Glutamatergic neuron (in vitro differentiated cells): ENCODE results near the gene TXN. TPM values are rescaled to one million over a fixed set of nuclear protein-coding genes. Genes with fewer than 3 reads are reported as not detected.

Experiments used
- DNase-seq: peaks from one replicate; pipeline ENCODE4 v3.0.0; 2022
- H3K27ac Mint-ChIP-seq: one replicate; pipeline ENCODE4 v1.8.0; 2020; ENCODE audit warnings: mild to moderate bottlenecking, mixed read lengths, inconsistent platforms; ENCODE audit not compliant: unreplicated experiment
- H3K27me3 Mint-ChIP-seq: one replicate; pipeline ENCODE4 v1.8.0; 2020; ENCODE audit warnings: mild to moderate bottlenecking, moderate library complexity, mixed read lengths, inconsistent platforms; ENCODE audit not compliant: unreplicated experiment
- H3K36me3 Mint-ChIP-seq: one replicate; pipeline ENCODE4 v1.8.0; 2020; ENCODE audit warnings: mild to moderate bottlenecking, mixed read lengths, inconsistent platforms; ENCODE audit not compliant: unreplicated experiment
- H3K4me1 Mint-ChIP-seq: one replicate; pipeline ENCODE4 v1.8.0; 2020; ENCODE audit warnings: mild to moderate bottlenecking, low read depth, mixed read lengths, inconsistent platforms; ENCODE audit not compliant: unreplicated experiment
- H3K4me3 Mint-ChIP-seq: one replicate; pipeline ENCODE4 v1.8.0; 2020; ENCODE audit warnings: mild to moderate bottlenecking, mixed read lengths, inconsistent platforms; ENCODE audit not compliant: unreplicated experiment
- H3K9me3 Mint-ChIP-seq: one replicate; pipeline ENCODE4 v1.8.0; 2020; ENCODE audit warnings: mild to moderate bottlenecking, moderate library complexity, mixed read lengths, inconsistent platforms; ENCODE audit not compliant: unreplicated experiment
- CTCF ChIP-seq: fragments of 200-600 bp; sonication (generic); IDR thresholded peaks from one replicate; pipeline ENCODE4 v1.5.0; 2021; ENCODE audit not compliant: partially characterized antibody, unreplicated experiment
- total RNA-seq: library from RNA; stranded (reverse); fragmentation: NEBNext Ultra II Directional; extraction: Animal tissue kit (Norgen Biotek cat#: 25700); gene quantifications from one replicate; pipeline ENCODE4 v1.2.1, GENCODE V29; 2021; ENCODE audit not compliant: unreplicated experiment

TXN gene
- total RNA-seq, 1 donor from 2014 or later: 165 TPM

GRCh38 chr9:110249603-110250002 lies 6.7 kb downstream of the TXN start:
- Mint-ChIP-seq H3K4me1 (peaks cover 7% of the 10 kb centered on the region), H3K9me3 (peaks cover 1% of the 10 kb centered on the region), H3K27me3 (no peaks in the 10 kb centered on the region), H3K36me3 (no peaks in the 10 kb centered on the region), H3K27ac (no peak overlapping the region), H3K4me3 (no peak overlapping the region)
- TF ChIP-seq CTCF: no peak
- DNase-seq: no peak

DNA sequence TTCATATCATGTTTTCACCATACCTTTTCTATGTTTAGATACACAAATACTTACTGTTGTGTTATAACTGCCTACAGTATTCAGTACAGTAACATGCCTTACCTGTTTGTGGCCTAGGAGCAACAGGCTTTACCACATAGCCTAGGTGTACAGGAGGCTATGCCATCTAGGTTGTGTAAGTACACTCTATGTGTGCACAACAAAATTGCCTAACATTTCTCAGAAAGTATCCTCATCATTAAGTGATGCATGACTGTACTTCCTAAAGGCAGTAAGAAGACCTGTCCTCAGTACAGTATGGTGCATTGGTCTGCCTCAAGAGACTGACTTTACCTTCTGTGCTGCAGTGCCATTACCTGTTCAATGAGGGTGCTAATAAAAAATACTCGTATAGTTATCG lies 7.9 kb downstream of the TXN start:
- Mint-ChIP-seq H3K4me3 (no peak overlapping the region), H3K4me1 (peaks cover 3% of the 10 kb centered on the region), H3K27ac (no peak overlapping the region), H3K9me3 (no peaks in the 10 kb centered on the region), H3K36me3 (no peaks in the 10 kb centered on the region), H3K27me3 (no peaks in the 10 kb centered on the region)
- no peak for TF ChIP-seq CTCF
- DNase-seq: no peak

DNA sequence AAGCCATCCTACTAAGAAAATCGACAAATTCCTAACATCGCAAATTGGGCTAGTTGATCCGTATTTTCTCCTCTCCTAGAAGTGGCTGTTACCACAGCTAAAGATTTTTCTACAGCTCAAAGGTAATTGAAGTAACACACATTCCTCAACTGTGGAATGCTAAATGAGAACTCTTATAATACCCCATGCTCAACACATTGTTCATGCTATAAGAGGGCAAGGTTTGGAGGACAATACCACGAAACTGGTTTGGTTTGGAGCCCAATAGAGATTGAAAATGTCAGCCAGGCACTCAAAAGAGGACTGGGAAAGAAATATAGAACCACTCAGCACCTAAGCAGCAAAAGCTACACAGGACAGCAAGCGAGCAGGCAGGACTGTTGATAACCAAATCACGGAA lies 10.1 kb downstream of the TXN start:
- H3K27ac Mint-ChIP-seq: no peak overlapping the region
- H3K4me1 Mint-ChIP-seq: no peaks in the 10 kb centered on the region
- no peak overlapping the region for H3K4me3 Mint-ChIP-seq
- no peaks in the 10 kb centered on the region for H3K36me3 Mint-ChIP-seq
- no peaks in the 10 kb centered on the region for H3K27me3 Mint-ChIP-seq
- no peaks in the 10 kb centered on the region for H3K9me3 Mint-ChIP-seq
- no peak for TF ChIP-seq CTCF
- DNase-seq: no peak

DNA sequence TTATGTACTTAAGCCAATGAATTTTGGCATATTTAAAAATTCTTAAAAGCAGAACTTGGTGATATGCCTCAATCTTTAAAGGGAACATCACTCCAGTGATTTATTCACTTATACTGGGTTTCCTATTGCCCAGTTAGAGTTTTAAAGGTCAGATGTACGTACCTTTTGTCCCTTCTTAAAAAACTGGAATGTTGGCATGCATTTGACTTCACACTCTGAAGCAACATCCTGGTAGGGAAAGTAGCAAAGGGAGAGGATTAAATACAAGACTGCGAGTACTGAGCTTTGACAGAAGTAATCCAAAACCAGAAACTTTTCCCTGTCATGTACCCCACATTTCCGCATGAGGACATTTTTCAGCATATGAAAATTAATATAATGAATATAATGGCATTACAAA lies 11.7 kb downstream of the TXN start:
- no peaks in the 10 kb centered on the region for H3K9me3 Mint-ChIP-seq
- no peaks in the 10 kb centered on the region for H3K36me3 Mint-ChIP-seq
- no peak for TF ChIP-seq CTCF
- DNase-seq: no peak
- no peak overlapping the region for H3K27ac Mint-ChIP-seq
- no peak overlapping the region for H3K4me3 Mint-ChIP-seq
- no peaks in the 10 kb centered on the region for H3K27me3 Mint-ChIP-seq
- H3K4me1 Mint-ChIP-seq: no peaks in the 10 kb centered on the region

DNA sequence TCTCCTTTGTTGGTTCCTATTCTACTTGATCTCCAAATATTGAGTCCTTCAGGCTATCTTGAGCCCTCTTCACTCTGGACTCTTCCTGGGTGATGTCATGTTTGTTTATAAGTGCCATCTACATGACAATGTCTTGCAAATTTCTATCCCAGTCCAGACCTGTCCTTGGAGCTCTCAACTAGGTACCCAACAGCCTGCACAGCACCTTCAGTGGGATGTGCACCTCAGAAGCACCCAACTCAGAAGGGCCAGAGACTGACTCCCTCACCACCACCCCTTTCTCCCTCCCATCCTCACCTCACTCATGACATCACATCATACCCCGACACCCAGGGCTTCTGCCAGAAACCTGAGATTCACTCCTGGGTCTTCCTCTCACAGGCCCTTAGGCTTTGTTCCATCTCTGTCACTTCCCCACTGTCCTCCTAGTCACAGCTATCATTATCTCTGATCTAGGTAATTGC lies 14.4 kb downstream of the TXN start:
- no peaks in the 10 kb centered on the region for H3K9me3 Mint-ChIP-seq
- H3K36me3 Mint-ChIP-seq: no peaks in the 10 kb centered on the region
- no peak for DNase-seq
- no peak overlapping the region for H3K27ac Mint-ChIP-seq
- no peak for TF ChIP-seq CTCF
- H3K27me3 Mint-ChIP-seq: no peaks in the 10 kb centered on the region
- no peaks in the 10 kb centered on the region for H3K4me1 Mint-ChIP-seq
- H3K4me3 Mint-ChIP-seq: no peak overlapping the region
